Heart left ventricle (tissue), 13 donors: Measurements from ENCODE around the gene TINAG.

Experiments
- CTCF ChIP-seq, 12 donors: fragments of 200-600 bp; sonication (generic) in 4 of 12; IDR thresholded peaks; one replicate each; pipeline versions ENCODE4 v1.5.0 to v1.8.0; 2018 to 2022; ENCODE audit warnings: antibody characterized with exemption in 12 of 12, mild to moderate bottlenecking in 5 of 12
- POLR2A ChIP-seq, 2 donors: fragments of 450-650 bp; IDR thresholded peaks; one replicate each; pipeline ENCODE4 v1.6.1; 2017; ENCODE audit warnings: antibody characterized with exemption in 2 of 2, mild to moderate bottlenecking in 2 of 2, moderate library complexity in 2 of 2
- donor health status: ischemic (EF 13 %, LVEDD 7.1; RV severe dilation, severe dysfunction).
- donor health status: DM: no; HTN: yes; CAD: no.
- donor health status: DM: no; HTN: no; CAD: no.
- donor health status: ischemic (EF 25% LVEDD 6.9; RV normal size, moderate dysfunction).
- donor health status: ischemic (EF 25% LVEDD 5.7; RV mildly dilated, moderate dysfunction).
- donor health status: ischemic (EF 35%, LVEDD 5.7; RV mildly dilated, moderate dysfunction).
- donor health status: nonischemic (EF 11% LVEDD 7.7; RV severe dilation, severe dysfunction).
- donor health status: DM: yes; HTN: yes; CAD: no.
- donor health status: PGD.
- donor health status: ischemic (EF 29% LVEDD 5.4; RV normal size, mild dysfunction).
- donor health status: nonischemic (EF 23%, LVEDD 6.1; RV moderate dilation, normal function).

DNA sequence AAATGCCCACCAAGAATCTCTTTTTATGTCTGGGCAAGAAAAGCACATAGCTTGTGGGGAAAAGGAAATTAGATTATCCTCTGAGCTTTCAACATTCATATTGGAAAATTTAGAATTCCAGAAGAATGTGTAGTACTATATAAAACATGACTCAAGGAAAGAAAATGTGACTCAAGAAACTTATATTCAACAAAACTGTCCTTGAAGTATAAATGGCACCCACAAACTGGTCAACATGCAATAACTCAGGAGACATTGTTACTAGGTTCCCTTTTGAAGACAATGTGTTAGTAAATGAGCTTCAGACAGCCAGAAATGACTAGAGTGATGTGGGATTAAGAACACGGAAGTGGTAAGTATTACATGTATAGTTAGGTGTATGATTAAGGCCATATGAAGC lies 26.1 kb upstream of the TINAG start:
- no peak for TF ChIP-seq CTCF (IDR thresholded peaks at IDR 0.05)
- TF ChIP-seq POLR2A (IDR thresholded peaks at IDR 0.05) = no peak
